Measurements from ENCODE around the gene UROC1. TPM values are rescaled to one million over a fixed set of nuclear protein-coding genes. Genes with fewer than 3 reads are reported as not detected.

The UROC1 gene
- total and polyA plus RNA-seq, 2 donors from 2014 or later = not detected

GRCh38 chr3:126445506-126445905 is 72.1 kb downstream of the UROC1 start:
- TF ChIP-seq CTCF (IDR thresholded peaks at IDR 0.05; ENCODE audit: borderline replicate concordance, extremely low read depth, insufficient read depth) = no peak
- Histone ChIP-seq H3K36me3 (ENCODE audit: control insufficient read depth in 2 of 3, insufficient read depth in 3 of 3, low read length in 3 of 3) (peaks cover 0 to 19% (median 7%) of the 10 kb centered on the region in 3 donors), H3K4me1 (ENCODE audit: control insufficient read depth in 2 of 3, insufficient read depth in 2 of 3, low read depth in 1 of 3, low read length in 3 of 3) (peaks cover 0 to 5% (median 0%) of the 10 kb centered on the region in 3 donors), H3K9ac (ENCODE audit: low read length in 3 of 3) (no peak overlapping the region), H3K9me3 (ENCODE audit: control insufficient read depth in 2 of 3, insufficient read depth in 1 of 3, low read length in 3 of 3) (no peaks in the 10 kb centered on the region), H3K27ac (ENCODE audit: low read depth in 2 of 2, low read length in 2 of 2) (no peak overlapping the region), H3K4me3 (ENCODE audit: low read length in 3 of 3) (no peak overlapping the region), H3K27me3 (ENCODE audit: control insufficient read depth, insufficient read depth, low read length) (no peaks in the 10 kb centered on the region)
- intact Hi-C loops (cut with DNase I) = no loop called here
- FAIRE-seq (no peak), DNase-seq (peak in 1 of 5 donors; percentile 15)

- Histone ChIP-seq H3K27ac (ENCODE audit: low read depth in 2 of 2, low read length in 2 of 2) (no peak overlapping the region), H3K9me3 (ENCODE audit: control insufficient read depth in 2 of 3, insufficient read depth in 1 of 3, low read length in 3 of 3) (no peaks in the 10 kb centered on the region), H3K36me3 (ENCODE audit: control insufficient read depth in 2 of 3, insufficient read depth in 3 of 3, low read length in 3 of 3) (peaks cover 0 to 27% (median 9%) of the 10 kb centered on the region in 3 donors), H3K9ac (ENCODE audit: low read length in 3 of 3) (no peak overlapping the region), H3K4me3 (ENCODE audit: low read length in 3 of 3) (no peak overlapping the region), H3K27me3 (ENCODE audit: control insufficient read depth, insufficient read depth, low read length) (no peaks in the 10 kb centered on the region), H3K4me1 (ENCODE audit: control insufficient read depth in 2 of 3, insufficient read depth in 2 of 3, low read depth in 1 of 3, low read length in 3 of 3) (no peaks in the 10 kb centered on the region)
- DNase-seq (peak in 1 of 5 donors; percentile 16), FAIRE-seq (no peak)
- no peak for TF ChIP-seq CTCF (IDR thresholded peaks at IDR 0.05; ENCODE audit: borderline replicate concordance, extremely low read depth, insufficient read depth)
- intact Hi-C loops (cut with DNase I) = no loop called here
These were observed 74.7 kb downstream of the UROC1 start for GRCh38 chr3:126442856-126443242.

DNA sequence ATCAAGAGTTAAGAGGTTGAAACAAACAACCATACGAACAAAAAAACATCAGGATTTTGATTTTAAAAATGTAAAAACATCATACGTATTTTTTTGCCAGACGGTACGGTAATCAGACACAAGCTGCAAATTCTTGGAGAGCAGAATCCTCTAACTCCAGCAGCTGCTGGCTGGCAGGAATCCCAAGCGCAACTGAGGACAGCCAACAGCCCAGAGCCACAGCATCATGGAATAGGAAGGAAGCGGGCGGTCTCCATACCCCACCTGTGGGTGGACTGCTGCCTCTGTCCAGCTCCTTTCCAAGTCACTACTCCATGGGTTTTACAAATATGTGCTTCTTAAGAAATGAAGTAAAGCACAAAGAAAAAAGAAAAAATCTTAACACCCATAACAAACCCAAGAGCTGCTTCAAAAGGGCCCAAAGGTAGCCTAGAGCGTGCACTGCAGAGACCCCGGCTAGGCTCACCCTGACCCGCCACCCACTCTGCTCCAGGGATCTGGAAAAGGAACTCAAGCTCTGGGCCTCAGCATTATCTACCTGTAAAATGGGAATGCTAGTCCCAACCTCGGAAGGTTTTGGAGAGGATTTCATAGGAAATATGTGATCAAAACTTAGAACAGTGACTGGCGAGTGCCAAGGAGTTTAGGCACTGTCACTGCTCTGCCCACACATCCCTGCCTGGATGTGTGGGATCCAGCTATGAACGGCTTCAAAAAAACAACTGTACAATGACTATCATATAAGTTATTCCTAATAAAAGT is 75.3 kb downstream of the UROC1 start:
- intact Hi-C loops (cut with DNase I) = no loop called here
- no peaks in the 10 kb centered on the region for H3K4me1 ChIP-seq (ENCODE audit: control insufficient read depth in 2 of 3, insufficient read depth in 2 of 3, low read depth in 1 of 3, low read length in 3 of 3)
- no peaks in the 10 kb centered on the region for H3K9me3 ChIP-seq (ENCODE audit: control insufficient read depth in 2 of 3, insufficient read depth in 1 of 3, low read length in 3 of 3)
- no peak overlapping the region for H3K27ac ChIP-seq (ENCODE audit: low read depth in 2 of 2, low read length in 2 of 2)
- H3K9ac ChIP-seq (ENCODE audit: low read length in 3 of 3) = no peak overlapping the region
- FAIRE-seq = no peak
- no peak overlapping the region for H3K4me3 ChIP-seq (ENCODE audit: low read length in 3 of 3)
- no peaks in the 10 kb centered on the region for H3K27me3 ChIP-seq (ENCODE audit: control insufficient read depth, insufficient read depth, low read length)
- DNase-seq = peak in 1 of 5 donors; percentile 36
- peaks cover 0 to 27% (median 9%) of the 10 kb centered on the region in 3 donors for H3K36me3 ChIP-seq (ENCODE audit: control insufficient read depth in 2 of 3, insufficient read depth in 3 of 3, low read length in 3 of 3)
- TF ChIP-seq CTCF (IDR thresholded peaks at IDR 0.05; ENCODE audit: borderline replicate concordance, extremely low read depth, insufficient read depth) = no peak
